Mesothelial cell of epicardium (in vitro differentiated cells): ENCODE data around the gene HCST. TPM values are rescaled to one million over a fixed set of nuclear protein-coding genes. Genes with fewer than 3 reads are reported as not detected.
"Not testable (repeated sequence)": the region's sequence is repeated elsewhere in the genome, so short reads cannot be mapped to it uniquely, and the experiment has no call there.

Experiments
- DNase-seq, 2 experiments: peaks; one replicate each; pipeline ENCODE4 v3.0.0; 2021; ENCODE audit warnings: low spot score in 2 of 2; ENCODE audit not compliant: unreplicated experiment in 2 of 2
- H3K27ac Mint-ChIP-seq: 2 replicates; pipeline ENCODE4 v1.8.0; 2021; ENCODE audit warnings: mixed read lengths
- H3K27me3 Mint-ChIP-seq: 2 replicates; pipeline ENCODE4 v1.8.0; 2021; ENCODE audit warnings: low read depth, mixed read lengths
- H3K36me3 Mint-ChIP-seq: 2 replicates; pipeline ENCODE4 v1.8.0; 2021; ENCODE audit warnings: mixed read lengths
- H3K4me1 Mint-ChIP-seq: 2 replicates; pipeline ENCODE4 v1.8.0; 2021; ENCODE audit warnings: mixed read lengths
- H3K4me3 Mint-ChIP-seq: 2 replicates; pipeline ENCODE4 v1.8.0; 2021; ENCODE audit warnings: mild to moderate bottlenecking, moderate library complexity, mixed read lengths
- H3K9me3 Mint-ChIP-seq: 2 replicates; pipeline ENCODE4 v1.8.0; 2021; ENCODE audit warnings: mixed read lengths
- CTCF ChIP-seq: fragments of 200-600 bp; sonication (generic); IDR thresholded peaks from one replicate; pipeline ENCODE4 v1.5.0; 2021; ENCODE audit warnings: antibody characterized with exemption; ENCODE audit not compliant: unreplicated experiment
- total RNA-seq: library from RNA; stranded (reverse); gene quantifications from 3 replicates; pipeline ENCODE4 v1.2.1, GENCODE V29; 2021

Gene HCST
- total RNA-seq, 1 donor from 2014 or later = 0.92 TPM

- H3K4me3 Mint-ChIP-seq = peak within 1 kb of the TSS; percentile 78
- peaks cover 16% of the 10 kb centered on the region for H3K4me1 Mint-ChIP-seq
- peak; percentile 62 to 74 for DNase-seq
- peak within 1 kb of the TSS; percentile 77 for H3K27ac Mint-ChIP-seq
- no peak for TF ChIP-seq CTCF
- no peaks in the 10 kb centered on the region for H3K36me3 Mint-ChIP-seq
- peaks cover 64% of the 10 kb centered on the region for H3K27me3 Mint-ChIP-seq
- no peaks in the 10 kb centered on the region for H3K9me3 Mint-ChIP-seq
Measured at GRCh38 chr19:35868172-35868822, 34.0 kb upstream of the HCST start, which contains the start of gene APLP1. Gene APLP1 (plus strand): TSS chr19:35868574. CDS start chr19:35868637, 63 bp downstream.

- peak overlapping the region; percentile 78 for H3K4me3 Mint-ChIP-seq
- no peak for DNase-seq
- peaks cover 59% of the 10 kb centered on the region for H3K27me3 Mint-ChIP-seq
- no peak for TF ChIP-seq CTCF
- peaks cover 2% of the 10 kb centered on the region for H3K36me3 Mint-ChIP-seq
- H3K27ac Mint-ChIP-seq = peak overlapping the region; percentile 77
- H3K4me1 Mint-ChIP-seq = peaks cover 16% of the 10 kb centered on the region
- H3K9me3 Mint-ChIP-seq = no peaks in the 10 kb centered on the region
Measured at GRCh38 chr19:35868823-35869326, 33.5 kb upstream of the HCST start.

- Mint-ChIP-seq H3K27ac (peak overlapping the region; percentile 77), H3K27me3 (peaks cover 53% of the 10 kb centered on the region), H3K36me3 (peaks cover 5% of the 10 kb centered on the region), H3K9me3 (no peaks in the 10 kb centered on the region), H3K4me1 (peaks cover 16% of the 10 kb centered on the region), H3K4me3 (peak overlapping the region; percentile 78)
- TF ChIP-seq CTCF = no peak
- peak; percentile 72 to 85 for DNase-seq
Measured at GRCh38 chr19:35869327-35870123, 32.8 kb upstream of the HCST start.

- H3K27ac Mint-ChIP-seq = not testable (repeated sequence)
Measured at GRCh38 chr19:35870124-35870736, 32.1 kb upstream of the HCST start.

GRCh38 chr19:35870798-35871197 is 31.5 kb upstream of the HCST start:
- no peak for DNase-seq
- peaks cover 5% of the 10 kb centered on the region for H3K36me3 Mint-ChIP-seq
- no peak overlapping the region for H3K4me3 Mint-ChIP-seq
- TF ChIP-seq CTCF = no peak
- peaks cover 16% of the 10 kb centered on the region for H3K4me1 Mint-ChIP-seq
- H3K27ac Mint-ChIP-seq = no peak overlapping the region
- H3K27me3 Mint-ChIP-seq = peaks cover 40% of the 10 kb centered on the region
- no peaks in the 10 kb centered on the region for H3K9me3 Mint-ChIP-seq

More at GRCh38 chr19:35870124-35870736, 32.1 kb upstream of the HCST start:
- Mint-ChIP-seq H3K4me3 (peak overlapping the region; percentile 78), H3K27me3 (peaks cover 46% of the 10 kb centered on the region), H3K4me1 (peaks cover 16% of the 10 kb centered on the region)
- H3K9me3 Mint-ChIP-seq, H3K36me3 Mint-ChIP-seq, DNase-seq: not testable (repeated sequence)

- Mint-ChIP-seq H3K4me3 (no peak overlapping the region), H3K36me3 (peaks cover 12% of the 10 kb centered on the region)
- DNase-seq = no peak
Measured at GRCh38 chr19:35871611-35872010, 30.7 kb upstream of the HCST start.

More at GRCh38 chr19:35871611-35872010, 30.7 kb upstream of the HCST start:
- Mint-ChIP-seq H3K27ac (no peak overlapping the region), H3K27me3 (peaks cover 37% of the 10 kb centered on the region), H3K9me3 (no peaks in the 10 kb centered on the region), H3K4me1 (peaks cover 16% of the 10 kb centered on the region)
- TF ChIP-seq CTCF = no peak
